ENCODE data around the gene ANO4.
A peak's percentile ranks its signal among the peaks of the same experiment; 100 is the strongest.
"Not testable (repeated sequence)": the region's sequence is repeated elsewhere in the genome, so short reads cannot be mapped to it uniquely, and the experiment has no call there.

Gene ANO4

GRCh38 chr12:101051151-101051550 lies 256.6 kb downstream of the ANO4 start:
- no peak for DNase-seq

- peak; percentile 82 for DNase-seq
Measured at GRCh38 chr12:101051901-101052550, 257.4 kb downstream of the ANO4 start.

DNA sequence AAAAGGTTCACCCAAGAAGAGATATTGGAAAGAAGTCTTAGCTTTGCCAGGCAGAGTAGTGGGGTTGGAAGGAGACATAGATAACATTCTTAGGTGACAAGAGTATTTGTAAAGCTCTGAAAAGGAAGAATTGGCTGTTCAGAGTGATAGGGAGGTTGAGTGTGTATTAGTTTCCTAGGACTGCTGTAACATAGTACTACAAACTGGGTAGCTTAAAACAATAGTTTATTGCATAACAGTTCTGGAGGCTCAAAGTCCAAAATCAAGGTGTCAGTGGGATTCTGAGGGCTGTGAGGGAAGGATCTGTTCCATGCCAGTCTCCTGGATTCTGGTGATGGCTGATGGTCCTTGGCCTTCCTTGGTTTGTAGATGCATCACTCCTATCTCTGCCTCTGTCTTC lies 258.6 kb downstream of the ANO4 start:
- DNase-seq, result no peak

GRCh38 chr12:101055940-101056339 lies 261.4 kb downstream of the ANO4 start:
- DNase-seq, result no peak

DNA sequence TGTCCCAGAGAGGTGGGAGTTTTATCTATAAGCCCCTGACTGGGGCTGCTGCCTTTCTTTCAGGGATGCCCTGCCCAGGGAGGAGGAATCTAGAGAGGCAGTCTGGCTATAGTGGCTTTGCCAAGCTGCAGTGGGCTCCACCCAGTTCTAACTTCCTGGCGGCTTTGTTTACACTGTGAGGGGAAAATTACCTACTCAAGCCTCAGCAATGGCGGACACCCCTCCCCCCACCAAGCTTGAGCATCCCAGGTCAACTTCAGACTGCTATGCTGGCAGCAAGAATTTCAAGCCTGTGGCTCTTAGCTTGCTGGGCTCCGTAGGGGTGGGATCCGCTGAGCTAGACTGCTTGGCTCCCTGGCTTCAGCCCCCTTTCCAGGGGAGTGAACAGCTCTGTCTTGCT lies 267.9 kb downstream of the ANO4 start:
- not testable (repeated sequence) for DNase-seq

DNA sequence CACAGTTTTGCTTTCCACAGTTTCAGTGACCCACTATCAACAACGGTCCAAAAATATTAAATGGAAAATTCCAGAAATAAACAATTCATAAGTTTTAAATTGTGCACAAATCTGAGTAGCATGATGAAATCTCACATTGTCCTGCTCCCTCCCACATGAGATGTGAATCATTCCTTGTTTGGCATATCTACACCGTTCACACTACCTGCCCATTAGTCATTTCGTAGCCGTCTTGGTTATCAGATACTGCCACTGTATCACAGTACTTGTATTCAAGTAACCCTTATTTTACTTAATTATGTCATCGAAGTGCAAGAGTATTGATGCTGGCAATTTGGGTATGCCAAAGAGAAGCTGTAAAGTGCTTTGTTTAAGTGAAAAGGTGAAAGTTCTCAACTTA lies 270.1 kb downstream of the ANO4 start:
- no peak for DNase-seq

DNA sequence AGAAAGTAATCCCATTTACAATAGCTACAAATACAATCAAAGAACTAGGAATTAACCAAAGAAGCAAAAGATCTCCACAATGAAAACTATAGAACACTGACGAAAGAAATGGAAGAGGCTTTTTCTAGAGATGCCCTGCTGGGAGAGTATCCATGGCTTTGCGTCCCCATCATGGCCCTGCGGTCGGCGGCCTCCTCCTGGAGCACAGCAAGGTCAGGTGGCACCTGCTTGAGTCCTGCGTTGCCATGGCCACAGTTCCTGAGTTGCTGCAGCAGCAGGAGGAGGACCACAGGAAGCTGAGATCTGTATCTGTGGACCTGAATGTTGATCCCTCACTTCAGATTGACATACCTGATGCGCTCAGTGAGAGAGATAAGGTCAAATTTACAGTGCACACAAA lies 271.9 kb downstream of the ANO4 start:
- no peak for DNase-seq

GRCh38 chr12:101068402-101068801 lies 273.8 kb downstream of the ANO4 start:
- no peak for DNase-seq

- DNase-seq, result no peak
Measured at GRCh38 chr12:101068836-101069235, 274.3 kb downstream of the ANO4 start.

- no peak for DNase-seq
Measured at GRCh38 chr12:101074940-101075680, 280.5 kb downstream of the ANO4 start.

GRCh38 chr12:101076921-101077320 lies 282.3 kb downstream of the ANO4 start:
- peak; percentile 1 for DNase-seq

GRCh38 chr12:101077791-101078528 lies 283.4 kb downstream of the ANO4 start:
- DNase-seq, result no peak

DNA sequence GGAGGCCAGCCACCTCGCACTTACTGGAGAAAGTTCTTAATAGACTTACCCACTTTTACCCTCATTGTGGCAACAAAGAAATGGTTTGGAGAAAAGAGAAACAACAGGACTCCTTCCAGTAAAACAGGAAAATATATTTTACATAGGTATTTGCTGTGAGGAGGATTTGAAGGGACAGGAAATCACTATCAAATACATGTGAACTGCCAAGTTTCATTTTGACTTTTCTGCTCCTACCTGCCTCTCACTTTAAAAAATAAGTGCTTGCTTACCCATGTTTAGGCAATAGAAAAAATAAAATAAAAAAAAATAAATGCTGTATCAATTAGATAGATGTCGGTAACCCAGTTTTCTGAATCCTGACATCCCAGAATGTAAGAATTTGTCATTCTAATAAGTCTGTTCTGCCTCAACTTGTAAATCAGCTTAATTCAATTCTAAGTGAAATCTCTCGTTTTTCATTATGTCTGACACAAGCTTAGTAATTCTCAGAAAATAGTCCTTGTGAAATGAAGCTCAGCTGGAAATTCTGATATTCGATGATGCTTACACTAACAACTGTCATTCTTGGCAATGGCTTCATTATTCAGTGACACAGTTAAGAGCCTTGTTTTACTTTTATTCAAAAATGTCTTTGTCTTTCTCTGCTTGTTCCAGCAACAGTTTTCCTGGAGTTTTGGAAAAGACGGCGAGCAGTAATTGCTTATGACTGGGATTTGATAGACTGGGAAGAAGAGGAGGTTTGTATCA lies 284.1 kb downstream of the ANO4 start:
- no peak for DNase-seq

DNA sequence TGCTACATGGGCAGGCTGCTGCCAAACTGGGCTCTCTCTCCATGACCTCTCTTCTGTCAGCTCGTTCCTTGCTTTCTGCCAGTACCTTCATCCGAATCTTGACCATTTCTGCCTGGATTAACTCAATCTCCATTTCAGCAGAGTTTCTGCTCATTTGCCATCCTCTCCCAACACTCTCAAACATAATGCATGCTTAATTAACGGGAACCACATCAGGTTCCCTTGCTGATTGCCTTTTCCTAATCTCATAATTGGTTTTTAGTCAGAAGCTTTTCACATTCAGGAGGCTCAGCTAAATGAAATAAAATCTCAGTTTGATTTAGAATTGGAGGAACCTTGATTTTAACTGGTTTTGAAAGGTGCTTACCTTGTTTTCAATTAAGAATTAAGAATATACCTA lies 288.1 kb downstream of the ANO4 start:
- DNase-seq, result no peak

DNA sequence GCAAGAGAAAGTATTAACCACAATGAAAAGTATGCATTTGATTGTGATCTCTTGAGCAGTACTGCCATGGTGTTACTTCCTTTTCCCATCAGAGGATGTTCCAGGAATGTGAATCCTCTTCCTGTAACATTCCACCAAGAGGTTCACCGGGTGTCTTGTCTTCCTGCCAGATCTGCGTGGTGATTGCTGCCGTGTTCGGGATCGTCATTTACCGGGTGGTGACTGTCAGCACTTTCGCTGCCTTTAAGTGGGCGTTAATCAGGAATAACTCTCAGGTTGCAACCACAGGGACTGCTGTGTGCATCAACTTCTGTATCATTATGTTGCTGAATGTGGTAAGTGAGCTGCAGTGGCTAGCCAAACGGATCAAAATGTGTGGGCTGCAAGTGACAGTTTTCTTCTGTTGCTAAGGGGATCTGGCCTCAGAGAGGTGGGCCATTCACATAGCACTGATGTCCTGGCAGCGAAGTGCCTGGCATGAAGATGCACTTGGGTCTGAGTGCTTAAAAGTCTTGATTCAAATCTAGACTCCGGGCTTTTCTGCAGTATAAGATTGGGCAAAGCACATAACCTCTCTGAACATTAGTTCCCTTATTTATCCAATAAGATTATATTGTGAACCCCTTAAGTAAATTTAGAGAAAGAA lies 292.0 kb downstream of the ANO4 start:
- peak; percentile 46 for DNase-seq

DNA sequence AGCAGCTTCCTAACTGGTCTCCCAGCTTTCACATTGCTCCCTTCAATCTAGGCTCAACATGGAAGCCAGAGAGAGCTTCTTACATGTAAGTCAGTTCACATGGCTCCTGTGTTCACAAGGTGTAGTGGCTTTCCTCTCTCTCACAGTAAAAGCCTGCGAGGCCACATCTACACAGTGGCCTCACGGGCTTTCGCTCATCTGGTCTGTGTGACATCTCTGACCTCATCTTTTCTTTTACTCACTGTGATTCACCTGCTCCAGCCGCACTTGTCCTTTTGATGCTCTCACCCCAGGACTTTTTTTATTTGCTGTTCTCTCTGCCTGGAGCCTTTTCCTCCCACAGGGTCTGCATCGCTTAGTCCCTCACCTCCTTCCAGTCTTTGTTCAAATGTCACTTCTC lies 293.3 kb downstream of the ANO4 start:
- no peak for DNase-seq

GRCh38 chr12:101089271-101089670 lies 294.7 kb downstream of the ANO4 start:
- DNase-seq, result no peak

DNA sequence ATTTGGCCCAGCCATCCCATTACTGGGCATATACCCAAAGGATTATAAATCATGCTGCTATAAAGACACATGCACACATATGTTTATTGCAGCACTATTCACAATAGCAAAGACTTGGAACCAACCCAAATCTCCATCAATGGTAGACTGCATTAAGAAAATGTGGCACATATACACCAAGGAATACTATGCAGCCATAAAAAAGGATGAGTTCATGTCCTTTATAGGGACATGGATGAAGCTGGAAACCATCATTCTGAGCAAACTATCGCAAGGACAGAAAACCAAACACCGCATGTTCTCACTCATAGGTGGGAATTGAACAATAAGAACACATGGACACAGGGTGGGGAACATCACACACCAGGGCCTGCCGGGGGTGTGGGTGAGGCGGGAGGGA lies 295.6 kb downstream of the ANO4 start:
- not testable (repeated sequence) for DNase-seq

DNA sequence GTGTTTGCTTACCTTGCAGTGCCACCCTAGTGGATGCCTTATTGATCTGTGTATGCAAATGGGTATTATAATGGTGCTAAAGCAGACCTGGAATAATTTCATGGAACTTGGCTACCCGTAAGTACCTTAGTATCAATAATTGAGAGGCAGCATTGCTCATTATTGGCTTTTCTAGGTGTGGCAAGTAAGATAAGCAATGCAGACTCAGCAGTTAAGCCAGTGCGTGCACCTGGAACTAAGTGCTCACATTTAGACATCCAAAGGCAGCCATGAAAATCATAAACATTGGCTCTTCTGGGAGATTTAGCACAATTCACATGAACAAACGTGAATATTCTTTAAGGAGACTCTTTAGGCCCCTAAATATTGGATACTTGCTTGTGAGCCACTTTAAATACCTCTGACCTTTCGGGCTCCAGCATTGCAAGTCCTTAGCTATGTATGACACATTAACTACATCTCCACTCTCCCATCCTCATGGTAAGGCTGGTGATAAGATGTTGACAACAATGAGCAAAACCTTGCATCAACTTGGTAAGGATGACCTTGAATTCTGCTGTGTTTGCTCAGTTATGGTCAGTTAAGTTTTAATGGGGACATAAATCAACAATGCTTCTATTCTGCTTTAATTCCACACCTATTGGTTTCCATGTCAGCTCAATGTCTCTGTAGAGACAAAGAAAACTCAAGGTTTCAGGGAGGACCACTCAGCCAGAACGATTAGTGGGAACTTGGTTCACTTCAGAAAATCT lies 303.4 kb downstream of the ANO4 start:
- no peak for DNase-seq

DNA sequence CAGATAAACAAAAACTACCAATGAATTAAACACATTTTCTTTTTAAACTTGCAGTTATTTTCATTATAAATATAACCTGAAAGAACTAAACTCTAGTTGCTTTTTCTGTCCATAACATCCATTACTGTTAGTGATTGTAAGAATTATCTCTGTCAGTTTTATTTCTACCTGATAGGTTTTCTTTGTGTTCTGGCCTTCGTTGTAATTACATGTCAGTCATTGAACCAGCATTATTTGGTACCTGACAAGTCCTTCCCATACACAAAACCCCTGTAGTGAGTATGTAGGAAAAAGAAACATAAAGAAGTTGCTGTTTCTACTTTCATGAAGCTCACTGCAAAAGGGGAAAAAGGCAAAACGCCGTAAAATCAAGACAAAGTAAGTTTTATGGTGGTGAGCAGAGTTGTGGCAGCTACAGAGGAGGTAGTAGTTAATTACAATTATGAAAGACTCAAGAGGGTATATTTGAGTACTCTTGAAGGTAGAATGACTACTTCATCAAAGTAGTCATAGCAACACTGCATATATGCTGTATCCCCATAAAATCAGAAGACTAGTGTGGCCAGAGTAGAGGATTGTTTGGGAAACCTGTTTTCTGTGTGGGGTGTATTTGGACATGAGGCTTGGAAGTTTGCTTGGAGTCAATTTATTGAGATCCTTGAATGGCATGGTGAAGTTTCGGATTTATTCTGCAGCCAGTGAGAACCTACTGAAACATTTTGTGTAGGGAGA lies 312.6 kb downstream of the ANO4 start:
- no peak for DNase-seq

- no peak for DNase-seq
Measured at GRCh38 chr12:101108130-101108529, 313.6 kb downstream of the ANO4 start.

Data from fibroblast of skin of right biceps (primary cell).